CD4-positive, alpha-beta T cell treated with Interferon alpha-2 for 1 hour (primary cell): ENCODE data around the gene PSTK.

Experiments used
- DNase-seq, 2 donors: peaks; one replicate each; pipeline ENCODE4 v3.0.0-alpha.2; 2020 to 2022

The PSTK gene

DNA sequence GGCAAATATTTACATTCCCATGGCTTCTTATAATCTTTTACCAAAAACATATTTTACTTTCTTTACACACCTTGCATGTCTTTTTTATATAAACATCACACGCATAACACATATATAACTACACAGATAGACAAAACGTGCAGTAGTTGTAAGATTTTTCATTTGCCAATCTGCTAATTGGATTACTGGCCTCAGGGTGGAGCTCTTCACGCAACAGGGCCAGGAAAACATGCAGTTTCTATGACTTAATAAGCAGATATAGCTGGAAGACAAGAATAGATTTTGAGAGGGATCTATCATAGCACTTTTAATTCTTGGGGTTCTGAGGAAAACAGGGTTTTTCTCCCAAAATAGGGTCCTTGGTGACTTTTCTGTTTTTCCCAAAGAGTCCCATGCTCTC lies 41.3 kb downstream of the PSTK start:
- peak in 1 of 2 donors; percentile 3 for DNase-seq

DNA sequence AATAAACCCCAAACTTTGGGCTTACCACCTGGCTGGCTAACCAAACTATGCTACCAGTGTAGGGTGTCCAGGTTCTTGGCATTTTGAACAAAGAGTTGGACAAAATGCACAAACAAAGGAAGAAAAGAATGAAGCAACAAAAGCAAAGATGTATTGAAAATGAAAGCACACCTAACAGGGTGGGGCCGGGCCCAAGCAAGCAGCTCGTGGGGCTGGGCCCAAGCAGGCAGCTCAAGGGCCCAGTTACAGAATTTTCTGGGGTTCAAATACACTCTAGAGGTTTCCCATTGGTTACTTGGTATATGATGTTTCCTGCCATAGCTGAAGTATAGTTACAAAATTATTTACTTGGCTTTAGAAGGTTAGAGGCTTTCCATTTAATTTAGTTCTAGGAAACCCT lies 44.3 kb downstream of the PSTK start:
- DNase-seq, result no peak

DNA sequence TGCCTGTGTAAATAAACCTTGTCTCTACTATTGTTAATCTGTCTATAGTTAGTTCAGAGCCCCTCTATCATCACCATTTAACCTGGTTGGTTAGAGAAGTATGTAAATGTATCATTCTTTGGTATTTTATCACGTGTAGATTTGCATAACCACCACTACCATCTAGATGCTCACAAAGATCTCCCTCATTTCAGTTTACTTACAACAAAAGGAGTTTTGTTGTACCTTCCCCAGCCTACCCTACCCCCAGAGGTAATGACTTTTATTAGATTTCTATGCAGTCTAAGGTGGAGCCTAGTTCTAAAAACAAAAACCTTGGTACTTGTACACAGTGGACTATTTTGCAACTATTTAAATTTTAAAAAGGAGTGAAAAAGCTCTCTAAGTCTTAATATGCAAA lies 46.1 kb downstream of the PSTK start:
- no peak for DNase-seq

DNA sequence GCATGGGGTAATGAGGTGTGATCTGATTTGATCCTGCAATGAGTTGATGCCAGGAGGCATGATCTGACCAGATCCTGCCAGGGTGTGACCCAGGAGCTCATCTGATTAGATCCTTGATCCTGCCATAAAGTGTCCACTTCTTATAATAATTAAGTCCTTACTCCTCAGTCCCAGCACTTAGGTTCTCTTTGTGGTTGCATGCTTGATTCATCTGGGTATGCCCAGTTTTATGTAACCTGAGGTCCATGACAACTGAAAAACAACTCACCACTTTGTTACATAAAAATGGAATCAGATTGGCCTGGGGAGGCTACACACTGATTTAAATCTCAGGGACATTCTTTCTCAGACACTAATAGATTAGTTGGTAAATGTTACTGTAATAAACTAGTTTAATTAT lies 47.7 kb downstream of the PSTK start:
- DNase-seq, result no peak

DNA sequence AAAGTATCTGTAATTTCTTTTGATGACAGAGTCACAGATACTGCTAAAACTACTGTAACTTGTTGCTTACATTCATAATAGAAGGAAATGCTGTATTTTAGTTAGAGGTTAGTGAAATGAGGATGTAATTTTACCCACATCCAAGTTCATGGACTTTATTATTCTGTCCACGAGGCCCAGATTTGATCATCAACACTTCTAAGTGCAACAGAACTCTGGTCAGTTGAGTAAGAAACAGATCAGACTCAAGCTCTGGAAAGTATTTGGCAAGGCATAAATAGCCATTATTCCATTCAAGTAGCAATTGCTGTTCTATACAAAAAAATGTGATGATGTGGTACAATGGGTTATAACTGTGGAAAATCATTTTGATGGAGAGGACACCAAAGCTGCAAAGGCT lies 50.9 kb downstream of the PSTK start:
- no peak for DNase-seq

DNA sequence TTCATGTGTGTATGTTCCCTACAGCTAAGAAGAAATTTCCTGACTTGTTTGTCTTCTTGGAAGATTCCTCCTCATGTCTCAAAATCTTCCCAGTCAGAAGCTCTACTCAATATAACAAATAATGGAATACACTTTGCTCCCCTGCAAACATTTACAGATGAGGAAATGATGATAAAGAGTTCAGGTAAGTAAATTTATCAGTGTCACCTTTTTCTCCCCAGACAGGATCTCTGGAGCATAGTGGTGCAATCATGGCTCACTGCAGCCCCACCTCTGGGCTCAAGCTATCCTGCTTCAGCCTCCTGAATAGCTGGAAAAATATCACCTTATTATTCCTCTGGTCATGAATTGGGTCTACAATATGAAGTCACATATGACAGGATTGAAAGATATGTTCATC lies 54.1 kb downstream of the PSTK start:
- no peak for DNase-seq

DNA sequence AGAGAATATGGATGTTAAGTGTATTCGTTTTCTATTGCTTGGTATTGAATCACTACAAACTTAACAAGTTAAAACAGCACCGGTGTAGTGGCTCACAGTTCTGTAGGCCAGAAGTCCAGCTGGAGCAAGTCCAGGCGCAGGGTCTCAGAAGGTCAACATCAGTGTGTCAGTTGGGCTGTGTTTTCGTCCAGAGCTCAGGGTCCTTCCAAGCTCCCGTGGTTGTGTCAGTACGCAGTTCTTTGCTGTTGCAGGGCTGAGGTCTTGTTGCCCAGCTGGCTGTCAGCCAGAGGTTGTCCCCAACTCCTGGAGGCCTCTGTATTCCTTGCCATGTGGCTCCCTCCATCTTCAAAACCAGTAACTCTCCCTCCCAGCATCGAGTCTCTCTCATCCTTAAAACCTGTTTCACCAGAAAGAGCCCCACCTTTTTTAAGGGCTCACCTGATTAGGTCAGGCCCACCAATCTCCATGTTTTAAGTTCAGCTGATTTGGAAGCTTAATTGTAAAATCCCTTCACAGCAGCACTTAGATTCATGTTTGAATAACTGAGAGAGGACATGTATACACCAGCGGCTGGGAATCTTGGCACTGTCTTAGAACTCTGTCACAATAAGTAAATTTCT lies 55.4 kb downstream of the PSTK start:
- DNase-seq, result no peak

DNA sequence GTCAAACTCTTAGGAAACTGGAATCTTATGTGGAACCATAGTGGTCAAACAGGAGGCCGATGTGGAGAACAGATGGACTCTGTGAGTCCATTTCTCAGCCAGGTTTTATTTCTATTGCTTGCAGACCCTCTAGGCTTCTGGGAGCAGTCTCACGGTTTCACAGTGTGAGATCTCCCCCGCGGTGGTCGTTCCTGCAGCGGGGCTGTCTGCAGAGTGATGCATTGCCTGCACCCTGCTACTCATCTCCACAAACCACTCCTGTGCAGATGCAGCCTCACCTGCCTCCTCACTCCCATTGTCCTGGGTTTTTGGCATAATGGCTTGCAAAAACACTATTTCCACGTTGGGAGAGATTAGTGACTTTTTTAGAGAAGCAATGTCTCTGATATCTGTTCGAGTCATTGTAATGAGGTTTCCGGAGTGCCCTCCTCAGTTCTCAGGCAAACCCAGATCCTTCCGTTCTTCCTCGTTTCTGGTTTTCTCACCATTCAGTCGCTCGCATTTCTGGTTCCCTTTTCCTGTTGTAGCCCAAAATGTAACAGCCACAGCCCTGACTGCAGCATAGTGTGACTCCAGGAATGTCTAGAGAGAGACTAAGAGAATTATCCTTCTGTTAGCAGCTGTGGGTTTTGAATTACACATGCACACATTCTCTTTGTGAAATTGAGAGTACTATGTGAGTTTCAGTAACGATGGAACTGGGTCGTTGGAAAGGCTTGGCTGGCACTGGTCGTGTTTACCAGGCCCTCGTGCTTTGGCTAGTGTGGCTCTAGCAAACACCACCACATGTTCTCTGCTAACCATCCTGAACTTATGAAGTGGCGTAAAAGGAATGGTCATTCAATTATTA lies 58.8 kb downstream of the PSTK start:
- DNase-seq, result no peak

DNA sequence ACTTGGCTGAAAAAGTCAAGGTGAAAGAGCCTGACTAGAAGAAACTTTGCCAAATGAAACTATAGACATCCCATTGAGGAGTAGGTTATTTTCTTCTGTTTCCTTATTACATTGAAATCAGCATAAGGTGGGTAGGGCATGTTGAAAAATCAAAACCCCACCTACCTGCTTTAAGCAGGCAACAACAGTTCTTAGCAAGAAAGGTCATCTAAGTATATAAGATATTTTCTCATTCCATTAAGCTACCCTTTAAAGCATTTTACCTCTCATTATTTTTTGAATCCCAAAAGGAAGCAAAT lies 59.4 kb downstream of the PSTK start:
- DNase-seq, result no peak
